Endothelial cell of umbilical vein (primary cell): Measurements from ENCODE around the gene U2AF1. TPM values are rescaled to one million over a fixed set of nuclear protein-coding genes. Genes with fewer than 3 reads are reported as not detected.
"Not testable (repeated sequence)": the region's sequence is repeated elsewhere in the genome, so short reads cannot be mapped to it uniquely, and the experiment has no call there.

Source experiments
- BruUV-seq: library from RNA; stranded (reverse); fragments of 400-500 nt; replicated peaks from 2 replicates; lab custom pipeline; 2021; lab: Mats Ljungman, UMichigan
- CTCF ChIA-PET: fragments of 300-600, 350-600 bp; sonication (Branson Sonifier 250); formaldehyde crosslinking; loops from one replicate; lab custom pipeline; 2021; ENCODE audit warnings: antibody characterized with exemption, inconsistent platforms; lab: Charles Lee
- POLR2A ChIA-PET: fragments of 300-600, 350-600 bp; sonication (Branson Sonifier 250); formaldehyde crosslinking; loops from one replicate; lab custom pipeline; 2021; ENCODE audit warnings: antibody characterized with exemption, inconsistent platforms; lab: Charles Lee
- DNase-seq: peaks from one replicate; pipeline ENCODE4 v3.0.0-alpha.2; 2011; ENCODE audit warnings: low read depth, low spot score
- FAIRE-seq: peaks from 2 replicates; lab custom pipeline; 2011; peaks lifted over from hg19 to GRCh38; lab: Jason Lieb, UNC
- H2AFZ ChIP-seq: 2 replicates; pipeline ENCODE4 v1.6.0; 2012; ENCODE audit warnings: low read depth, low read length, control low read depth, inconsistent platforms
- H3K27ac ChIP-seq: 2 replicates; pipeline ENCODE4 v1.5.1; 2011; ENCODE audit warnings: low read depth, mild to moderate bottlenecking, control low read depth, low read length, moderate library complexity; ENCODE audit not compliant: insufficient read depth
- H3K27me3 ChIP-seq, 2 experiments: 2 replicates each; pipeline versions ENCODE4 v1.6.0 to v1.6.1; 2011; ENCODE audit warnings: low read length in 2 of 2, mixed read lengths in 1 of 2; ENCODE audit not compliant: control insufficient read depth in 2 of 2, insufficient read depth in 2 of 2
- H3K36me3 ChIP-seq, 2 experiments: 2 replicates in 1 of 2; 3 replicates in 1 of 2; pipeline ENCODE4 v1.5.1; 2011; ENCODE audit warnings: low read length in 2 of 2, mild to moderate bottlenecking in 1 of 2, moderate library complexity in 1 of 2; ENCODE audit not compliant: control insufficient read depth in 2 of 2, insufficient read depth in 2 of 2; ENCODE audit errors: extremely low read depth in 1 of 2
- H3K4me1 ChIP-seq: 3 replicates; pipeline ENCODE4 v1.5.1; 2011; ENCODE audit warnings: mild to moderate bottlenecking, low read length; ENCODE audit not compliant: control insufficient read depth, insufficient read depth; ENCODE audit errors: extremely low read depth
- H3K4me2 ChIP-seq: 2 replicates; pipeline ENCODE4 v1.6.1; 2011; ENCODE audit warnings: low read length, control low read depth, mixed read lengths; ENCODE audit not compliant: insufficient read depth
- H3K4me3 ChIP-seq, 3 experiments: fragments of 200-600 bp in 1 of 3; sonication (generic), shearing (Covaris generic) in 1 of 3; replicated peaks in 1 of 3; 2 replicates each; pipeline ENCODE4 v1.5.1; 2011 to 2016; ENCODE audit warnings: control low read depth in 3 of 3, low read length in 3 of 3, mild to moderate bottlenecking in 2 of 3, inconsistent platforms in 1 of 3, low read depth in 1 of 3, moderate library complexity in 1 of 3; ENCODE audit not compliant: insufficient read depth in 1 of 3
- H3K79me2 ChIP-seq: 2 replicates; pipeline ENCODE4 v1.6.0; 2012; ENCODE audit warnings: low read length, inconsistent platforms; ENCODE audit not compliant: control insufficient read depth, insufficient read depth
- H3K9ac ChIP-seq: replicated peaks from 2 replicates; pipeline ENCODE3; 2011; ENCODE audit warnings: low read length, control low read depth; ENCODE audit not compliant: insufficient read depth; ENCODE audit errors: extremely low read depth
- H3K9me1 ChIP-seq: replicated peaks from 3 replicates; pipeline ENCODE4 v1.6.0; 2011; ENCODE audit warnings: mild to moderate bottlenecking, low read length; ENCODE audit not compliant: control insufficient read depth, insufficient read depth; ENCODE audit errors: extremely low read depth
- H3K9me3 ChIP-seq: replicated peaks from 2 replicates; pipeline ENCODE4 v1.5.1; 2012; ENCODE audit warnings: low read length, inconsistent platforms; ENCODE audit not compliant: control insufficient read depth, insufficient read depth
- H4K20me1 ChIP-seq: replicated peaks from 2 replicates; pipeline ENCODE3; 2011; ENCODE audit warnings: mild to moderate bottlenecking, low read length; ENCODE audit not compliant: control insufficient read depth, insufficient read depth; ENCODE audit errors: extremely low read depth
- dilution Hi-C: fragments of 300-500 bp; cut with MboI; formaldehyde crosslinking; loops from one replicate; pipeline ENCODE4 v1.15.0; 2019; ENCODE audit warnings: low sequenced_read_pairs; ENCODE audit not compliant: extremely low pct_ligation_motif_present
- intact Hi-C: fragments of 100-400 bp; cut with micrococcal nuclease; formaldehyde crosslinking; loops from one replicate; pipeline ENCODE4 v1.10.0; 2022
- polyA plus RNA-seq, 4 experiments: library from polyadenylated mRNA; depleted of rRNA in 3 of 4; stranded (reverse) in 3 of 4; unstranded in 1 of 4; fragments of >200 nt; gene quantifications; 2 replicates each; pipeline versions ENCODE4 v1.2.1 to v1.2.3, GENCODE V29; 2011 to 2012; ENCODE audit warnings: missing spikeins in 1 of 4
- total RNA-seq: library from RNA; stranded (reverse); gene quantifications from 2 replicates; pipeline ENCODE4 v1.2.3, GENCODE V29; 2021

The U2AF1 gene
- total and polyA plus RNA-seq, 2 donors (not counting 3 experiments of a cell fraction or from before 2014, with no cell fraction given), result 49.5 to 89.8 TPM

- FAIRE-seq, intact Hi-C loops, H4K20me1 ChIP-seq, dilution Hi-C loops, H3K9me1 ChIP-seq, CTCF ChIA-PET, H3K9ac ChIP-seq, H3K27me3 ChIP-seq, H3K27ac ChIP-seq, H3K9me3 ChIP-seq, POLR2A ChIA-PET, DNase-seq, H3K4me1 ChIP-seq, H3K4me3 ChIP-seq, H2AFZ ChIP-seq, H3K79me2 ChIP-seq, H3K36me3 ChIP-seq, H3K4me2 ChIP-seq, BruUV-seq: not testable (repeated sequence)
Measured at GRCh38 chr21:43065991-43066390, 41.4 kb downstream of the U2AF1 start.

GRCh38 chr21:43064265-43064917, 43.0 kb downstream of the U2AF1 start:
- H3K27me3 ChIP-seq, H3K9me1 ChIP-seq, H3K4me1 ChIP-seq, dilution Hi-C loops, FAIRE-seq, POLR2A ChIA-PET, H3K4me2 ChIP-seq, BruUV-seq, H3K9ac ChIP-seq, H4K20me1 ChIP-seq, H3K9me3 ChIP-seq, H3K79me2 ChIP-seq, DNase-seq, intact Hi-C loops, H3K36me3 ChIP-seq, CTCF ChIA-PET, H3K27ac ChIP-seq, H2AFZ ChIP-seq, H3K4me3 ChIP-seq: not testable (repeated sequence)

GRCh38 chr21:43062955-43063664, 44.3 kb downstream of the U2AF1 start:
- intact Hi-C loops, BruUV-seq, H3K79me2 ChIP-seq, H3K4me3 ChIP-seq, POLR2A ChIA-PET, FAIRE-seq, H3K9me3 ChIP-seq, dilution Hi-C loops, H3K4me2 ChIP-seq, H3K27ac ChIP-seq, DNase-seq, H3K9me1 ChIP-seq, H4K20me1 ChIP-seq, H3K27me3 ChIP-seq, H2AFZ ChIP-seq, CTCF ChIA-PET, H3K4me1 ChIP-seq, H3K9ac ChIP-seq, H3K36me3 ChIP-seq: not testable (repeated sequence)

- H3K4me2 ChIP-seq, FAIRE-seq, dilution Hi-C loops, H4K20me1 ChIP-seq, intact Hi-C loops, H3K27me3 ChIP-seq, H2AFZ ChIP-seq, H3K36me3 ChIP-seq, DNase-seq, H3K27ac ChIP-seq, H3K4me1 ChIP-seq, H3K79me2 ChIP-seq, CTCF ChIA-PET, H3K9me3 ChIP-seq, H3K9ac ChIP-seq, POLR2A ChIA-PET, H3K9me1 ChIP-seq, BruUV-seq, H3K4me3 ChIP-seq: not testable (repeated sequence)
Measured at GRCh38 chr21:43053112-43053511, 54.3 kb downstream of the U2AF1 start.
